Neural crest cell (in vitro differentiated cells): ENCODE data around the gene GRN. TPM values are rescaled to one million over a fixed set of nuclear protein-coding genes. Genes with fewer than 3 reads are reported as not detected.
A peak's percentile ranks its signal among the peaks of the same experiment; 100 is the strongest.

Source experiments
- DNase-seq: peaks from one replicate; pipeline ENCODE4 v3.0.0; 2021; ENCODE audit warnings: low read depth, mixed read lengths, low spot score
- H3K27ac Mint-ChIP-seq: one replicate; pipeline ENCODE4 v1.8.0; 2021; ENCODE audit warnings: mild to moderate bottlenecking, mixed read lengths; ENCODE audit not compliant: unreplicated experiment
- H3K27me3 Mint-ChIP-seq: 2 replicates; pipeline ENCODE4 v1.8.0; 2021; ENCODE audit warnings: low read depth, mild to moderate bottlenecking, mixed read lengths
- H3K36me3 Mint-ChIP-seq: 2 replicates; pipeline ENCODE4 v1.8.0; 2021; ENCODE audit warnings: low read depth, mild to moderate bottlenecking, mixed read lengths
- H3K4me1 Mint-ChIP-seq: 2 replicates; pipeline ENCODE4 v1.8.0; 2021; ENCODE audit warnings: mixed read lengths
- H3K4me3 Mint-ChIP-seq: one replicate; pipeline ENCODE4 v1.8.0; 2021; ENCODE audit warnings: mild to moderate bottlenecking, mixed read lengths
- H3K9me3 Mint-ChIP-seq: 2 replicates; pipeline ENCODE4 v1.8.0; 2021; ENCODE audit warnings: mixed read lengths
- CTCF ChIP-seq: fragments of 200-600 bp; sonication (generic); conservative IDR thresholded peaks from 2 replicates; pipeline ENCODE4 v1.5.0; 2021; ENCODE audit warnings: antibody characterized with exemption, mild to moderate bottlenecking
- total RNA-seq: library from RNA; stranded (reverse); gene quantifications from 2 replicates; pipeline ENCODE4 v1.2.1, GENCODE V29; 2021

Gene GRN
- total RNA-seq, 1 donor from 2014 or later: 70.0 TPM

- peak; percentile 88 for TF ChIP-seq CTCF
- Mint-ChIP-seq H3K4me1 (peaks cover 14% of the 10 kb centered on the region), H3K27me3 (peaks cover 34% of the 10 kb centered on the region), H3K9me3 (no peaks in the 10 kb centered on the region), H3K4me3 (peak overlapping the region; percentile 29), H3K36me3 (no peaks in the 10 kb centered on the region), H3K27ac (no peak overlapping the region)
- peak; percentile 84 for DNase-seq
These were observed 13.8 kb upstream of the GRN start for GRCh38 chr17:44331249-44331760.

GRCh38 chr17:44333371-44333770 is 11.7 kb upstream of the GRN start:
- no peak for DNase-seq
- peaks cover 36% of the 10 kb centered on the region for H3K27me3 Mint-ChIP-seq

GRCh38 chr17:44334315-44334714 is 10.8 kb upstream of the GRN start:
- no peak for DNase-seq
- Mint-ChIP-seq H3K36me3 (no peaks in the 10 kb centered on the region), H3K9me3 (no peaks in the 10 kb centered on the region), H3K27me3 (peaks cover 40% of the 10 kb centered on the region), H3K27ac (no peak overlapping the region), H3K4me3 (no peak overlapping the region), H3K4me1 (peaks cover 5% of the 10 kb centered on the region)
- no peak for TF ChIP-seq CTCF

More at GRCh38 chr17:44333371-44333770, 11.7 kb upstream of the GRN start:
- no peak for TF ChIP-seq CTCF
- Mint-ChIP-seq H3K4me3 (no peak overlapping the region), H3K27ac (no peak overlapping the region), H3K36me3 (no peaks in the 10 kb centered on the region), H3K4me1 (peaks cover 5% of the 10 kb centered on the region), H3K9me3 (no peaks in the 10 kb centered on the region)

GRCh38 chr17:44334727-44335126 is 10.4 kb upstream of the GRN start:
- Mint-ChIP-seq H3K36me3 (no peaks in the 10 kb centered on the region), H3K4me3 (no peak overlapping the region), H3K9me3 (no peaks in the 10 kb centered on the region), H3K27me3 (peaks cover 40% of the 10 kb centered on the region), H3K27ac (no peak overlapping the region), H3K4me1 (peaks cover 5% of the 10 kb centered on the region)
- DNase-seq: no peak
- no peak for TF ChIP-seq CTCF

- Mint-ChIP-seq H3K4me3 (no peak overlapping the region), H3K9me3 (no peaks in the 10 kb centered on the region), H3K27me3 (peaks cover 48% of the 10 kb centered on the region), H3K27ac (no peak overlapping the region), H3K36me3 (no peaks in the 10 kb centered on the region), H3K4me1 (peaks cover 5% of the 10 kb centered on the region)
- no peak for DNase-seq
- TF ChIP-seq CTCF: no peak
These were observed 9.5 kb upstream of the GRN start for GRCh38 chr17:44335564-44335963.

- Mint-ChIP-seq H3K9me3 (no peaks in the 10 kb centered on the region), H3K27me3 (peaks cover 52% of the 10 kb centered on the region), H3K4me1 (peaks cover 5% of the 10 kb centered on the region), H3K27ac (no peak overlapping the region), H3K36me3 (no peaks in the 10 kb centered on the region), H3K4me3 (no peak overlapping the region)
- no peak for TF ChIP-seq CTCF
- DNase-seq: no peak
These were observed 9.1 kb upstream of the GRN start for GRCh38 chr17:44335968-44336367.
